Brain microvascular endothelial cell (primary cell): ENCODE measurements around the gene TRMT2A.

Experiments used
- DNase-seq: peaks from one replicate; pipeline ENCODE4 v3.0.0-alpha.2; 2020
- H3K27ac ChIP-seq: fragments of 250-450 bp; sonication (Bioruptor Pico); 2 replicates; pipeline ENCODE4 v1.5.1; 2020; ENCODE audit warnings: mild to moderate bottlenecking, moderate library complexity
- H3K27me3 ChIP-seq: fragments of 250-450 bp; sonication (Bioruptor Pico); replicated peaks from 2 replicates; pipeline ENCODE4 v1.5.1; 2020; ENCODE audit warnings: mild to moderate bottlenecking
- H3K36me3 ChIP-seq: fragments of 250-450 bp; sonication (Bioruptor Pico); replicated peaks from 2 replicates; pipeline ENCODE4 v1.5.1; 2020; ENCODE audit warnings: mild to moderate bottlenecking
- H3K4me3 ChIP-seq: 2 replicates; pipeline ENCODE4 v1.5.1; 2011; ENCODE audit warnings: low read depth, mild to moderate bottlenecking, control low read depth, low read length, moderate library complexity
- in situ Hi-C: cut with HindIII; loops from 2 replicates; pipeline ENCODE4 v1.10.0; 2017; ENCODE audit warnings: low sequenced_read_pairs, low pct_ligation_motif_present
- TF ChIP-seq, protein P1 (sequence below): IDR thresholded peaks from 2 replicates; pipeline ENCODE4 v1.5.1; 2011; ENCODE audit warnings: low read depth, mild to moderate bottlenecking, moderate library complexity, low read length, control low read depth, inconsistent platforms; ENCODE audit errors: missing control alignments

TRMT2A gene

DNA sequence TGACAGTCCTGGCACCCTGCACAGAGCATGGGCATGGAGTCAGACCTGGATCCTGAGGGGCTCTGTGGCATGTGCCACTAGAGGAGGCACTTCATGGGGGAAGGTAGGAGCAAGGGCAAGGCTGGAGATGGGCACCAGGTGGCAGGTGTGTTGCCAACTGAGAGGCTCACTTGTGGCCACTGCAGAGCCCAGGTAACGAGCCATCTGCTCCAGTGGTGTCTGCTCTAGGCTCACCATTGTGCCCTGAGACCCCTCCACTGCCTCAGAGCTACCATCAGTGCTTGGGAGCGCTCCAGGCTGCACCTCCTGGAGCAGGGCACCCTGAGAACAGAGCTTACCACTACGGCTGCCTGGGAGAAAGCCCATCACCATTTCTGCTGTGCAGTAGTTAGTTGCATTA lies 13.3 kb upstream of the TRMT2A start:
- in situ Hi-C loops = no loop called here
- H3K4me3 ChIP-seq = no peak overlapping the region
- DNase-seq = no peak

DNA sequence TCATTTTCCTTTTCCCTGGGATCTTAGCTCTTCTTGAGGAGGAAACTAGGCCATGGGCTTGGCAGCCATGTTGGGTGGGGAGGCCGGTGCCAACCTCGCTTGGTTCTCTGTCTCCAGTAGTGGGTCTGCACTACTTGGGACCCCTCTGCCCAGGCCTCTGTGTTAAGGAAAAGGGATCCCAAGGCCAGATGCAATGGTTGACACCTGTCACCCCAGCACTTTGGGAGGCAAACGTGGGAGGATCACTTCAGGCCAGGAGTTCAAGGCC lies 12.7 kb upstream of the TRMT2A start:
- DNase-seq = no peak
- TF ChIP-seq, protein P1, sequence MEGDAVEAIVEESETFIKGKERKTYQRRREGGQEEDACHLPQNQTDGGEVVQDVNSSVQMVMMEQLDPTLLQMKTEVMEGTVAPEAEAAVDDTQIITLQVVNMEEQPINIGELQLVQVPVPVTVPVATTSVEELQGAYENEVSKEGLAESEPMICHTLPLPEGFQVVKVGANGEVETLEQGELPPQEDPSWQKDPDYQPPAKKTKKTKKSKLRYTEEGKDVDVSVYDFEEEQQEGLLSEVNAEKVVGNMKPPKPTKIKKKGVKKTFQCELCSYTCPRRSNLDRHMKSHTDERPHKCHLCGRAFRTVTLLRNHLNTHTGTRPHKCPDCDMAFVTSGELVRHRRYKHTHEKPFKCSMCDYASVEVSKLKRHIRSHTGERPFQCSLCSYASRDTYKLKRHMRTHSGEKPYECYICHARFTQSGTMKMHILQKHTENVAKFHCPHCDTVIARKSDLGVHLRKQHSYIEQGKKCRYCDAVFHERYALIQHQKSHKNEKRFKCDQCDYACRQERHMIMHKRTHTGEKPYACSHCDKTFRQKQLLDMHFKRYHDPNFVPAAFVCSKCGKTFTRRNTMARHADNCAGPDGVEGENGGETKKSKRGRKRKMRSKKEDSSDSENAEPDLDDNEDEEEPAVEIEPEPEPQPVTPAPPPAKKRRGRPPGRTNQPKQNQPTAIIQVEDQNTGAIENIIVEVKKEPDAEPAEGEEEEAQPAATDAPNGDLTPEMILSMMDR = no peak
- no peak overlapping the region for H3K27ac ChIP-seq
- in situ Hi-C loops = no loop called here
- no peak overlapping the region for H3K4me3 ChIP-seq
- H3K36me3 ChIP-seq = peaks cover 34% of the 10 kb centered on the region
- H3K27me3 ChIP-seq = no peaks in the 10 kb centered on the region

More for the DNA sequence above, 13.3 kb upstream of the TRMT2A start:
- Histone ChIP-seq H3K36me3 (peaks cover 28% of the 10 kb centered on the region), H3K27ac (no peak overlapping the region), H3K27me3 (no peaks in the 10 kb centered on the region)
- TF ChIP-seq, protein P1 = no peak

DNA sequence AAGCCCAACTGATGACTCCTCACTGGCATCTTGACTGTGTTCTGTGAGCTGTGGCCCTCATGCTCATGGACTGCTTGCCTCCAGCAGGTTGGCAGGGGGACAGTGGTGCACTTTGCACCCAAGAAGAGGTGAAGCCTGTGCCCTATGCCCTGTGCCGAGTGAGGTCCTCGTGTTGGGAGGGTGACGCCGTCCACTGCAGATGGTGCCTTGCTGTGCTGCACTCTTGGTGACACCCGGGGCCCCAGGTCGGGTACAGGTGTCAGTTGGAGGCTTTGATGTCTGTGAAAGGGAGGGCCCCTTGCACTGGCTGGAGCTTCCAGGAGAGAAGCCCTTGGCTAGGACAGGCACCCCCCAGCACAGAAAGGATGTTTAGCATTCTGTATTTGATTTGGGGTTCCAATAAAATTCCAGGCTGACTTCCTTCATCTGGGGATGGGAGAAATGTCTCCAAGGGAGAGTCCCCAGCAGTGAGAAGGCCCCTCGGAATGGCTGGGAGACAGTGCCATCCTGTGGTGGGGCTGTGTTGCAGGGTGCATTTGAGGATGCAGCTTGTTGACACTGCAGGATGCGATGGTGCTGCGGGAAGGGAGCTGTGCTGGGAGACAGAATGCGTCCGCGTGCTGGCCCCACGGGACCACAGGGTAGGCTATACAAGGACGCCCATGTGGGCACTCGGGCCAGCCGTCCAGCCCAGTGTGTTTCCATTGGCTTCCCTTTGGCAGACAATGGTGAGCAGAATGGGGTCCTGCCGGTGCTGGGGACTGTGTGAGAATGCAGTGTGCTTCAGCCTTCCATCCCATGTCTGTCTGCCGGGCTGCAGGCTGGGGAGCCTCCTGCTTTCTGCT lies 12.1 kb upstream of the TRMT2A start:
- TF ChIP-seq, protein P1 = peak; percentile 64
- peak; percentile 43 for DNase-seq
- in situ Hi-C loops = no loop called here
- peaks cover 37% of the 10 kb centered on the region for H3K36me3 ChIP-seq
- no peak overlapping the region for H3K27ac ChIP-seq
- H3K4me3 ChIP-seq = no peak overlapping the region
- H3K27me3 ChIP-seq = no peaks in the 10 kb centered on the region

DNA sequence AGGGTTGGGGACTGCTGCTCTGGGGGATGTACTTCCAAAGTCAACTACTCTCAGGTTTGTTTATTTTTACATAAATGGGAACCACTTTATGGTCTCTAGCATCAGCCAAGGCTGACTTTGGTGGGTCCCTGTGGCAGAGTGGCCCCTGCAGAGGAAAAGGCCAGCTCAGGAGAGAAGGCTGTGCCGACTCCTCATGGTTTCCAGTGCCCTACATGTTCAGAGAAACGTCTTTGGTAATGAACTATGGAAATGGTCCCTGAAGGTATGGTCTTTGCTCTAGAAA lies 11.5 kb upstream of the TRMT2A start:
- in situ Hi-C loops = no loop called here
- Histone ChIP-seq H3K27ac (no peak overlapping the region), H3K36me3 (peaks cover 42% of the 10 kb centered on the region), H3K27me3 (no peaks in the 10 kb centered on the region), H3K4me3 (no peak overlapping the region)
- TF ChIP-seq, protein P1 = no peak
- no peak for DNase-seq

DNA sequence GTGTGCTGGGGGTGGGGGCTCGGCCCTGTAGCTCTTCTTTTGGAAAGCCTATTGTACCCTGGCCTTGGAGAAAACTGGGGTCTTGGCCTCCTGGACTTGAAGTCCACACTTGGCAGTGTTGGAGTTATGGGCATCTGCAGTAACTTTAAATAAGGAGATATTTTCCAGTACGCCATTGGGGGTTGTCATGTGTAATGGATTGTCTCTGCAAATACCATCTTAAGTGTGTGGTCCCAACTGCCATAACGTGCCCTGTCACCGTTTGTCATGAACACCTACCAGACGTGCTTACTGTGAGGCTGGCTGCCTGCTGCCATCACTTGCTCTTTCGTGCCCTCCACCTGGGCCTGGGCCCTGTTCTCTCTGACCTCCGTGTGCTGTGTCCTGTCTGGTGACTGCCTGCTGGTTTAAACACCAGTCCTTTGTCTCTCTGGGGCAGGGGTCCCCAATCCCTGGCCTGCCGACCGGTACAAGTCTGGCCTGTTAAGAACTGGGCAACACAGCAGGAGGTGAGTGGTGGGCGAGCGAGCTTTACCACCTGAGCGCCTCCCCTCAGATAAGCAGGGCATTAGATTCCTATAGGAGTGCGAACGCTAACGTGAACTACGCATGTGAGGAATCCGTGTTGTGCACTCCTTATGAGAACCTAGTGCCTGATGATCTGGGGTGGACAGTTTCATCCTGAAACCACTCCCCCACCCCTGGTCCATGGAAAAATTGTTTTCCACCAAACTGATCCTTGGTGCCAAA lies 11.0 kb upstream of the TRMT2A start:
- H3K36me3 ChIP-seq = peaks cover 44% of the 10 kb centered on the region
- in situ Hi-C loops = no loop called here
- no peak overlapping the region for H3K4me3 ChIP-seq
- H3K27me3 ChIP-seq = no peaks in the 10 kb centered on the region
- H3K27ac ChIP-seq = no peak overlapping the region
- TF ChIP-seq, protein P1 = no peak
- no peak for DNase-seq
